Fibroblast of lung (primary cell): ENCODE data around the gene HNF4A.

Experiments used
- CTCF ChIP-seq, 2 donors: IDR thresholded peaks in 1 of 2; conservative IDR thresholded peaks in 1 of 2; 1 replicate in 1 of 2; 2 replicates in 1 of 2; pipeline ENCODE4 v1.5.1; 2011 to 2012; ENCODE audit warnings: low read length in 2 of 2, control low read depth in 1 of 2, inconsistent platforms in 1 of 2, low read depth in 1 of 2, mild to moderate bottlenecking in 1 of 2
- EZH2 ChIP-seq: IDR thresholded peaks from 2 replicates; pipeline ENCODE4 v1.5.1; 2012; ENCODE audit warnings: low read length, control low read depth, mild to moderate bottlenecking; ENCODE audit errors: missing control alignments

DNA sequence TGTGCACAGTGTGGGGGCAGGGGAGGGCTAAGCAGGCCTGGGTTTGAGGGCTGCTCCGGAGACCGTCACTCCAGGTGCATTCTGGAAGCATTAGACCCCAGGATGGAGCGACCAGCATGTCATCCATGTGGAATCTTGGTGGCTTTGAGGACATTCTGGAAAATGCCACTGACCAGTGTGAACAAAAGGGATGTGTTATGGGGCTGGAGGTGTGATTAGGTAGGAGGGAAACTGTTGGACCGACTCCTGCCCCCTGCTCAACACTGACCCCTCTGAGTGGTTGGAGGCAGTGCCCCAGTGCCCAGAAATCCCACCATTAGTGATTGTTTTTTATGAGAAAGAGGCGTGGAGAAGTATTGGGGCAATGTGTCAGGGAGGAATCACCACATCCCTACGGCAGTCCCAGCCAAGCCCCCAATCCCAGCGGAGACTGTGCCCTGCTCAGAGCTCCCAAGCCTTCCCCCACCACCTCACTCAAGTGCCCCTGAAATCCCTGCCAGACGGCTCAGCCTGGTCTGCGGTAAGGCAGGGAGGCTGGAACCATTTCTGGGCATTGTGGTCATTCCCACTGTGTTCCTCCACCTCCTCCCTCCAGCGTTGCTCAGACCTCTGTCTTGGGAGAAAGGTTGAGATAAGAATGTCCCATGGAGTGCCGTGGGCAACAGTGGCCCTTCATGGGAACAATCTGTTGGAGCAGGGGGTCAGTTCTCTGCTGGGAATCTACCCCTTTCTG lies 76.2 kb downstream of the HNF4A start:
- no peak for TF ChIP-seq CTCF (conservative IDR thresholded peaks at IDR 0.05 in 1 of 2, IDR thresholded peaks at IDR 0.05 in 1 of 2; ENCODE audit: low read depth in 1 of 2, low read length in 2 of 2)
- TF ChIP-seq EZH2, result no peak
